GM12878 (cell line): Measurements from ENCODE around the gene PHLDA2. TPM values are rescaled to one million over a fixed set of nuclear protein-coding genes. Genes with fewer than 3 reads are reported as not detected.

ENCODE experiments used
- ATAC-seq: fragments of 200-7000 bp; cut with Tn5 transposase; 3 replicates; pipeline ENCODE4 v1.9.1; 2020; ENCODE audit warnings: mild to moderate bottlenecking, moderate library complexity
- BruUV-seq: library from RNA; stranded (reverse); fragments of 400-500 nt; replicated peaks from 2 replicates; lab custom pipeline; 2021; lab: Mats Ljungman, UMichigan
- CTCF ChIA-PET: fragments of 300-600 bp; sonication (Branson Sonifier 250); formaldehyde crosslinking; extraction: SDS; loops from one replicate; lab custom pipeline; 2021; ENCODE audit warnings: inconsistent platforms; lab: Yijun Ruan, JAX
- POLR2A ChIA-PET: fragments of 350-600 bp; formaldehyde crosslinking; extraction: SDS; loops from one replicate; lab custom pipeline; 2021; ENCODE audit warnings: inconsistent platforms; lab: Charles Lee
- RAD21 ChIA-PET: fragments of 300-600 bp; sonication (Branson Sonifier 250); formaldehyde crosslinking; loops from one replicate; lab custom pipeline; 2023; ENCODE audit warnings: antibody characterized with exemption; ENCODE audit not compliant: unreplicated experiment; lab: Charles Lee
- SMC1A ChIA-PET: fragments of 300-600 bp; sonication (Branson Sonifier 250); formaldehyde crosslinking; loops from one replicate; lab custom pipeline; 2023; ENCODE audit not compliant: unreplicated experiment, uncharacterized antibody; lab: Charles Lee
- DNase-seq: peaks from one replicate; pipeline ENCODE4 v3.0.0-alpha.2; 2011; ENCODE audit warnings: low read depth, low spot score
- FAIRE-seq: peaks from 3 replicates; lab custom pipeline; 2011; peaks lifted over from hg19 to GRCh38; lab: Jason Lieb, UNC
- H2AFZ ChIP-seq: 2 replicates; pipeline ENCODE4 v1.6.0; 2011; ENCODE audit warnings: low read depth, low read length, control low read depth; ENCODE audit not compliant: control insufficient read depth
- H3K27ac ChIP-seq: 2 replicates; pipeline ENCODE4 v1.5.1; 2011; ENCODE audit warnings: control low read depth; ENCODE audit not compliant: control insufficient read depth, insufficient read depth
- H3K27me3 ChIP-seq, 2 experiments: replicated peaks in 1 of 2; 2 replicates each; pipeline versions ENCODE4 v1.6.0 to v1.6.1; 2011; ENCODE audit warnings: low read length in 1 of 2; ENCODE audit not compliant: control insufficient read depth in 2 of 2, insufficient read depth in 2 of 2
- H3K36me3 ChIP-seq, 2 experiments: 2 replicates each; pipeline ENCODE4 v1.5.1; 2011; ENCODE audit warnings: low read length in 1 of 2; ENCODE audit not compliant: control insufficient read depth in 2 of 2, insufficient read depth in 2 of 2
- H3K4me1 ChIP-seq: 2 replicates; pipeline ENCODE4 v1.6.1; 2011; ENCODE audit warnings: mild to moderate bottlenecking, low read length, moderate library complexity, mixed read lengths; ENCODE audit not compliant: control insufficient read depth, insufficient read depth
- H3K4me2 ChIP-seq: 2 replicates; pipeline ENCODE4 v1.6.0; 2011; ENCODE audit warnings: control low read depth; ENCODE audit not compliant: control insufficient read depth, insufficient read depth
- H3K4me3 ChIP-seq: fragments of 200-600 bp; sonication (generic); 2 replicates; pipeline ENCODE4 v1.5.1; 2016
- H3K79me2 ChIP-seq: 2 replicates; pipeline ENCODE4 v1.6.0; 2011; ENCODE audit warnings: low read length; ENCODE audit not compliant: control insufficient read depth, insufficient read depth
- H3K9ac ChIP-seq: 2 replicates; pipeline ENCODE4 v1.8.0; 2011; ENCODE audit warnings: low read length, control low read depth, mixed read lengths; ENCODE audit not compliant: control insufficient read depth, insufficient read depth
- H3K9me3 ChIP-seq: replicated peaks from 3 replicates; pipeline ENCODE4 v1.5.1; 2011; ENCODE audit warnings: mild to moderate bottlenecking, low read length; ENCODE audit not compliant: control insufficient read depth, insufficient read depth
- H4K20me1 ChIP-seq: 2 replicates; pipeline ENCODE4 v1.6.0; 2011; ENCODE audit not compliant: control insufficient read depth, insufficient read depth
- BMI1 ChIP-seq: fragments of 450-650 bp; IDR thresholded peaks from 2 replicates; pipeline ENCODE4 v1.6.1; 2016; ENCODE audit warnings: mild to moderate bottlenecking, moderate library complexity, borderline replicate concordance
- HDAC6 ChIP-seq: fragments of 200-600 bp; sonication (generic); IDR thresholded peaks from one replicate; pipeline ENCODE4 v1.8.0; 2017; ENCODE audit warnings: antibody characterized with exemption; ENCODE audit not compliant: unreplicated experiment
- NFXL1 ChIP-seq: fragments of 450-650 bp; IDR thresholded peaks from 2 replicates; pipeline ENCODE4 v1.6.1; 2017; ENCODE audit warnings: antibody characterized with exemption, mild to moderate bottlenecking, borderline replicate concordance
- RAD21 ChIP-seq: IDR thresholded peaks from 2 replicates; pipeline ENCODE4 v1.6.1; 2011; ENCODE audit warnings: mild to moderate bottlenecking, low read depth, low read length, moderate library complexity; ENCODE audit not compliant: insufficient read depth
- ZNF217 ChIP-seq: fragments of 450-650 bp; IDR thresholded peaks from 2 replicates; pipeline ENCODE4 v1.6.1; 2017; ENCODE audit warnings: antibody characterized with exemption, mild to moderate bottlenecking
- WGBS: methylation state at CpG from one replicate; pipeline ENCODE4 v1.1.6; 2016; ENCODE audit warnings: low lambda C conversion rate; ENCODE audit not compliant: insufficient replicate concordance, insufficient coverage; ENCODE audit errors: missing lambda C conversion rate; 5-methylcytosine and 5-hydroxymethylcytosine counted together
- in situ Hi-C: fragments of 300-500 bp; cut with MboI; formaldehyde crosslinking; loops from 9 replicates; pipeline ENCODE4 v1.14.3; 2018; ENCODE audit warnings: mixed read lengths
- intact Hi-C: fragments of 100-400 bp; cut with micrococcal nuclease; formaldehyde crosslinking; loops from one replicate; pipeline ENCODE4 v1.14.2; 2022; ENCODE audit not compliant: unreplicated experiment
- polyA plus RNA-seq, 11 experiments: library from polyadenylated mRNA; depleted of rRNA in 4 of 11; unstranded in 6 of 11; stranded (reverse) in 5 of 11; fragments of >200 nt; fragmentation: Nextera tagmentation in 4 of 11; fragmentation: Illumina TruSeq in 1 of 11; extraction: Ambion mirVana in 4 of 11; extraction: Trizol in 1 of 11; gene quantifications; 1 replicate in 1 of 11; 2 replicates in 10 of 11; pipeline versions ENCODE4 v1.2.1 to v1.2.3, GENCODE V29; 2011 to 2016; ENCODE audit warnings: inconsistent platforms in 2 of 11, missing spikeins in 2 of 11, low read depth in 1 of 11
- total RNA-seq, 4 experiments: library from RNA; depleted of rRNA in 3 of 4; stranded (reverse); fragments of >200 nt in 3 of 4; fragmentation: Illumina TruSeq in 1 of 4; extraction: Trizol in 1 of 4; gene quantifications; 2 replicates each; pipeline versions ENCODE4 v1.2.1 to v1.2.3, GENCODE V29; 2013 to 2021
- TF ChIP-seq, protein P1 (sequence below): IDR thresholded peaks from 2 replicates; pipeline ENCODE4 v1.6.1; 2012; ENCODE audit warnings: mild to moderate bottlenecking, low read depth, low read length
- TF ChIP-seq, protein P2 (sequence below): fragments of 450-650 bp; IDR thresholded peaks from 2 replicates; pipeline ENCODE4 v1.6.1; 2016; ENCODE audit warnings: mild to moderate bottlenecking, moderate library complexity, borderline replicate concordance
- TF ChIP-seq, protein P3 (sequence below): IDR thresholded peaks from 2 replicates; pipeline ENCODE4 v1.6.1; 2011; ENCODE audit warnings: borderline replicate concordance, low read depth, mild to moderate bottlenecking, moderate library complexity, low read length; ENCODE audit not compliant: insufficient read depth, poor library complexity, severe bottlenecking

Gene PHLDA2
- total and polyA plus RNA-seq, 10 of the 15 experiments (the other 5 are each of a cell fraction or from before 2014, with no cell fraction given): 0.15 to 0.49 (median 0.16) TPM; not detected in 7

DNA sequence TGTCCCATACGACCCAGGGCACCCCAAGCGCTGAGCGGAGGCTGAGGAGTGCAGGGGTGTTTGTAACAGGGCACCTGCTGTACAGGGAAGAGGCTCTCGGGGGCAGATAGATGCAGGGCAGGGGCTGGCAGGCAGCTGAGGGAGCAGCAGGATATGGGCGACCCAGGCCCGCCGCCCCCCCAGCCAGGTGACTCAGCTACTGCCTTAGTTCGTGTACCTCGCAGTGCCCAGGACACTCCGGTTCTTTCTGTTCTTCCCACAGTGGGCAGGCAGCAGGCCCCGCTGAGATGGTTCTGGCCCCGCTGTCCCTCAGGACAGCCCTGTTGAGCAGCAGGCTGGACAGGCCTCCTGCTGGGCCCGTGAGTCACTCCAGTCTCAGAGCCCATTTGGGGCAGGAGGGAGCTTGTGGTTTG is 16.2 kb downstream of the PHLDA2 start:
- Histone ChIP-seq H4K20me1 (no peaks in the 10 kb centered on the region), H2AFZ (no peak overlapping the region), H3K27me3 (no peaks in the 10 kb centered on the region), H3K27ac (no peak overlapping the region), H3K4me1 (no peaks in the 10 kb centered on the region), H3K79me2 (no peaks in the 10 kb centered on the region), H3K9ac (no peak overlapping the region), H3K4me2 (no peak overlapping the region), H3K36me3 (no peaks in the 10 kb centered on the region), H3K9me3 (no peaks in the 10 kb centered on the region), H3K4me3 (no peak overlapping the region)
- DNase-seq (no peak), ATAC-seq (no peak), FAIRE-seq (no peak)
- in situ Hi-C loops (no loop called here), intact Hi-C loops (no loop called here)
- CTCF ChIA-PET: interaction anchor here (0.6 kb wide), 1 partner anchor 494 kb away, joined by 3 read pairs; no protein-coding TSS in a partner anchor
- RAD21 ChIA-PET: no interaction called here
- no peak for TF ChIP-seq NFXL1
- no peak for TF ChIP-seq HDAC6
- TF ChIP-seq BMI1: no peak
- TF ChIP-seq RAD21: no peak
- POLR2A ChIA-PET: no interaction called here
- no TSS peak for BruUV-seq
- SMC1A ChIA-PET: no interaction called here
- 54% methylated on average over 13 of the region's 13 CpGs for WGBS

DNA sequence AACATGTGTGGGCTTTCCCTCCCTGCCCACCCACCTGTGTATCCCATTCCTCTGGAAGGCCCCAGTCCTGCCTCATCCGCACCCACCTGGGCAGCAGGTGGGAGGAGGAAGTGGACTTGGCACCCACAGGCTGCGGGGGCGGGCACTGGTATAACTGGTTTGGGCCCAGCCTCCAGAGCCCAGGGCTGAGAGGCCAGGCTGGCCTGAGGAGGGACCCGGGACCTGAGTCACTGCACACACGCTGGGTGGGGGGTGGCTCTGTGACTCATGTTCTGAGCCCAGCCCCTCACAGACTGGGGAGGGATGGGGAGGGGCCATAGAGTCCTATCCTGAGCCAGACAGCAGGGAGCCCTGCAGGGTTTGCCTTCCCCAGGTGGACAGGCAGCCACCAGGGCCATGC is 16.7 kb downstream of the PHLDA2 start:
- Histone ChIP-seq H3K79me2 (no peaks in the 10 kb centered on the region), H3K4me1 (no peaks in the 10 kb centered on the region), H3K9ac (no peak overlapping the region), H3K27ac (no peak overlapping the region), H2AFZ (no peak overlapping the region), H4K20me1 (no peaks in the 10 kb centered on the region), H3K4me3 (no peak overlapping the region), H3K4me2 (no peak overlapping the region), H3K9me3 (no peaks in the 10 kb centered on the region), H3K27me3 (no peaks in the 10 kb centered on the region), H3K36me3 (no peaks in the 10 kb centered on the region)
- SMC1A ChIA-PET: no interaction called here
- RAD21 ChIA-PET: no interaction called here
- WGBS: 63% methylated on average over 5 of the region's 5 CpGs
- CTCF ChIA-PET: interaction anchor here (1.4 kb wide), 1 partner anchor 19 kb away, joined by 3 read pairs; no protein-coding TSS in a partner anchor
- no peak for DNase-seq
- intact Hi-C loops (no loop called here), in situ Hi-C loops (no loop called here)
- no peak; the same call in 2 of the 3 replicates for ATAC-seq
- FAIRE-seq: no peak
- POLR2A ChIA-PET: no interaction called here
- BruUV-seq: no TSS peak
- no peak for TF ChIP-seq ZNF217
- TF ChIP-seq, protein P1, sequence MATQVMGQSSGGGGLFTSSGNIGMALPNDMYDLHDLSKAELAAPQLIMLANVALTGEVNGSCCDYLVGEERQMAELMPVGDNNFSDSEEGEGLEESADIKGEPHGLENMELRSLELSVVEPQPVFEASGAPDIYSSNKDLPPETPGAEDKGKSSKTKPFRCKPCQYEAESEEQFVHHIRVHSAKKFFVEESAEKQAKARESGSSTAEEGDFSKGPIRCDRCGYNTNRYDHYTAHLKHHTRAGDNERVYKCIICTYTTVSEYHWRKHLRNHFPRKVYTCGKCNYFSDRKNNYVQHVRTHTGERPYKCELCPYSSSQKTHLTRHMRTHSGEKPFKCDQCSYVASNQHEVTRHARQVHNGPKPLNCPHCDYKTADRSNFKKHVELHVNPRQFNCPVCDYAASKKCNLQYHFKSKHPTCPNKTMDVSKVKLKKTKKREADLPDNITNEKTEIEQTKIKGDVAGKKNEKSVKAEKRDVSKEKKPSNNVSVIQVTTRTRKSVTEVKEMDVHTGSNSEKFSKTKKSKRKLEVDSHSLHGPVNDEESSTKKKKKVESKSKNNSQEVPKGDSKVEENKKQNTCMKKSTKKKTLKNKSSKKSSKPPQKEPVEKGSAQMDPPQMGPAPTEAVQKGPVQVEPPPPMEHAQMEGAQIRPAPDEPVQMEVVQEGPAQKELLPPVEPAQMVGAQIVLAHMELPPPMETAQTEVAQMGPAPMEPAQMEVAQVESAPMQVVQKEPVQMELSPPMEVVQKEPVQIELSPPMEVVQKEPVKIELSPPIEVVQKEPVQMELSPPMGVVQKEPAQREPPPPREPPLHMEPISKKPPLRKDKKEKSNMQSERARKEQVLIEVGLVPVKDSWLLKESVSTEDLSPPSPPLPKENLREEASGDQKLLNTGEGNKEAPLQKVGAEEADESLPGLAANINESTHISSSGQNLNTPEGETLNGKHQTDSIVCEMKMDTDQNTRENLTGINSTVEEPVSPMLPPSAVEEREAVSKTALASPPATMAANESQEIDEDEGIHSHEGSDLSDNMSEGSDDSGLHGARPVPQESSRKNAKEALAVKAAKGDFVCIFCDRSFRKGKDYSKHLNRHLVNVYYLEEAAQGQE: no peak
- TF ChIP-seq, protein P2, sequence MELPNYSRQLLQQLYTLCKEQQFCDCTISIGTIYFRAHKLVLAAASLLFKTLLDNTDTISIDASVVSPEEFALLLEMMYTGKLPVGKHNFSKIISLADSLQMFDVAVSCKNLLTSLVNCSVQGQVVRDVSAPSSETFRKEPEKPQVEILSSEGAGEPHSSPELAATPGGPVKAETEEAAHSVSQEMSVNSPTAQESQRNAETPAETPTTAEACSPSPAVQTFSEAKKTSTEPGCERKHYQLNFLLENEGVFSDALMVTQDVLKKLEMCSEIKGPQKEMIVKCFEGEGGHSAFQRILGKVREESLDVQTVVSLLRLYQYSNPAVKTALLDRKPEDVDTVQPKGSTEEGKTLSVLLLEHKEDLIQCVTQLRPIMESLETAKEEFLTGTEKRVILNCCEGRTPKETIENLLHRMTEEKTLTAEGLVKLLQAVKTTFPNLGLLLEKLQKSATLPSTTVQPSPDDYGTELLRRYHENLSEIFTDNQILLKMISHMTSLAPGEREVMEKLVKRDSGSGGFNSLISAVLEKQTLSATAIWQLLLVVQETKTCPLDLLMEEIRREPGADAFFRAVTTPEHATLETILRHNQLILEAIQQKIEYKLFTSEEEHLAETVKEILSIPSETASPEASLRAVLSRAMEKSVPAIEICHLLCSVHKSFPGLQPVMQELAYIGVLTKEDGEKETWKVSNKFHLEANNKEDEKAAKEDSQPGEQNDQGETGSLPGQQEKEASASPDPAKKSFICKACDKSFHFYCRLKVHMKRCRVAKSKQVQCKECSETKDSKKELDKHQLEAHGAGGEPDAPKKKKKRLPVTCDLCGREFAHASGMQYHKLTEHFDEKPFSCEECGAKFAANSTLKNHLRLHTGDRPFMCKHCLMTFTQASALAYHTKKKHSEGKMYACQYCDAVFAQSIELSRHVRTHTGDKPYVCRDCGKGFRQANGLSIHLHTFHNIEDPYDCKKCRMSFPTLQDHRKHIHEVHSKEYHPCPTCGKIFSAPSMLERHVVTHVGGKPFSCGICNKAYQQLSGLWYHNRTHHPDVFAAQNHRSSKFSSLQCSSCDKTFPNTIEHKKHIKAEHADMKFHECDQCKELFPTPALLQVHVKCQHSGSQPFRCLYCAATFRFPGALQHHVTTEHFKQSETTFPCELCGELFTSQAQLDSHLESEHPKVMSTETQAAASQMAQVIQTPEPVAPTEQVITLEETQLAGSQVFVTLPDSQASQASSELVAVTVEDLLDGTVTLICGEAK: no peak
- TF ChIP-seq, protein P3, sequence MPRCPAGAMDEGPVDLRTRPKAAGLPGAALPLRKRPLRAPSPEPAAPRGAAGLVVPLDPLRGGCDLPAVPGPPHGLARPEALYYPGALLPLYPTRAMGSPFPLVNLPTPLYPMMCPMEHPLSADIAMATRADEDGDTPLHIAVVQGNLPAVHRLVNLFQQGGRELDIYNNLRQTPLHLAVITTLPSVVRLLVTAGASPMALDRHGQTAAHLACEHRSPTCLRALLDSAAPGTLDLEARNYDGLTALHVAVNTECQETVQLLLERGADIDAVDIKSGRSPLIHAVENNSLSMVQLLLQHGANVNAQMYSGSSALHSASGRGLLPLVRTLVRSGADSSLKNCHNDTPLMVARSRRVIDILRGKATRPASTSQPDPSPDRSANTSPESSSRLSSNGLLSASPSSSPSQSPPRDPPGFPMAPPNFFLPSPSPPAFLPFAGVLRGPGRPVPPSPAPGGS: no peak
